ENCODE results near the gene CAPN1. TPM values are rescaled to one million over a fixed set of nuclear protein-coding genes. Genes with fewer than 3 reads are reported as not detected.
A peak's percentile ranks its signal among the peaks of the same experiment; 100 is the strongest.

The CAPN1 gene
- 100 to 1,000 TPM; 164 to 174 TPM for total RNA-seq

DNA sequence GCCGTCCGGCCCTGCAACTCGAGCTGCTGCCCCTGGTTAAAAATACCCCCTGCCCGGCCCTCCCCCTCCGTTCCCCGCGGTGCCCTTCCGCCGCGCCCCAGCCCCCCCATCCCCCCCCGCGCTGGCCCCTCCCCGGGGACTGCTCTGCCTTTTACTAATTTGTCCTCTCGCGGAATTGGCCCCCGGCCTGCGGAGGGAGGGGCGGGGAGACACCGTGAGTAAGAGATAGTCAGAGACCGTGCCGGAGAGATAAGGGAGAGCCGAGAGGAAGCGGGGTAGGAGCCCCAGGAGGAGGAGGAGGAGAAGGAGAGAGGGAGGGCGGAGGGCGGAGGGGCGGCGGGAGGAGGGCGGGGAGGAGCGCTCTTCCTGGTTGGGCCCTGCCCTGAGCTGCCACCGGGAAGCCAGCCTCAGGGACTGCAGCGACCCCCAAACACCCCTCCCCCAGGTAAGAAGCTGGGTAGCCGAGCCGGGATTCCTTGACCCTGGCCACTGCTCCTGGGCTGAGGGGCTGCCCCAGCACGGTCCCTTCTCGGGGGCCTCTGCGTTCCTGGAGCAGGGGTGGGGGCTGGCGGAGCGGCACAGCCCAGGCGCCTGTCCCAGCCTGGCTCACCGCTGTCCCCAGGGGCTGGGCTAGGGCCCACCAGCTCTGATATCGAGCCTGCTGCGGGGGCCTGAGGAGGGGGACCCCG, at the start of gene CAPN1:
Gene CAPN1, plus strand, starts transcription at position 360 of the 689 bp plus-strand sequence. CDS start 774 bp downstream, outside the sequence.
- POLR2A ChIA-PET = interaction anchor here (0.8 to 4.5 kb wide), 11 partner anchors 12 to 167 kb away, joined by 3 to 30 read pairs (median 7); partner anchors contain the start of genes ARL2, DPF2, FAU and MRPL49
- Mint-ChIP-seq H3K9me3 (no peaks in the 10 kb centered on the region), H3K36me3 (peaks cover 6% of the 10 kb centered on the region), H3K27me3 (peaks cover 4% of the 10 kb centered on the region), H3K4me1 (peaks cover 17% of the 10 kb centered on the region), H3K27ac (peak within 1 kb of the TSS; percentile 91), H3K4me3 (peak within 1 kb of the TSS; percentile 98)
- DNase-seq = peak; percentile 73
- ATAC-seq (ENCODE audit: low read depth) = peak; percentile 77

DNA sequence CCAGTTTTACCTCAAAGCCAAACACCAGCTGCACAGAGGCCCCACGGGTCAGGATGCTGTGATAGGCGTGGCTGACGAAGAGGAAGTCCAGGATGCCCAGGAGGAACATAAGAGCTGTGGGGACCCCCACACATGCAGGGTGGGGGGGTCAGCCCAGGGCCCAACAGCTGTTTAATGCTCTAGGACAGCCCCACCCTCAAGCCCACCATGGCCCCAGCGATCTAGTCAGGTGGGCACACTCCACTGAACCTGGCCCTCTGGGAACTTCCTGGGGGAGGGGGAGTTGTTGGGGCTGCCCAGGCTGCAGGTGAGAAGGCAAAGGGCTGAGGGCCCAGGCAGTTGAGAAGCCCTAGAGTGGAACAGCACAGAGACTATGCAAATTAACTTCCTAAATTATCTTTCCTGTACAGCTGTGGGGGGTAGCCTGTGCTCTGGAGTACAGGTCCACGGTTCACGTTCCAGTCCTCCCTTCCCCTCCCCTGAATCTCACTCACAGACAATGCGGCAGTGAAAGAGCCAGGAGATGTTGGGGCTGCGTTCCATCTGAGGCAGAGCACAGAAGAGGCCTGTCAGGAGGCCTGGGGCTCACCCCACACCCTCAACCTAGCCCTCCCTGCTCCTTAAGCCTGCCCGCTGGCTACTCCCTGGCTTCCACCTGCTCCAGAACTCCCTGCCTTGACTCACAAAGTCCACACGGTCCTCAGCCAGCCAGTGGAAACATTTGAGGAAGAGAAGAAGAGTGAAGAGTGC, 49.3 kb upstream of the CAPN1 start:
- peaks cover 29% of the 10 kb centered on the region for H3K4me1 Mint-ChIP-seq

DNA sequence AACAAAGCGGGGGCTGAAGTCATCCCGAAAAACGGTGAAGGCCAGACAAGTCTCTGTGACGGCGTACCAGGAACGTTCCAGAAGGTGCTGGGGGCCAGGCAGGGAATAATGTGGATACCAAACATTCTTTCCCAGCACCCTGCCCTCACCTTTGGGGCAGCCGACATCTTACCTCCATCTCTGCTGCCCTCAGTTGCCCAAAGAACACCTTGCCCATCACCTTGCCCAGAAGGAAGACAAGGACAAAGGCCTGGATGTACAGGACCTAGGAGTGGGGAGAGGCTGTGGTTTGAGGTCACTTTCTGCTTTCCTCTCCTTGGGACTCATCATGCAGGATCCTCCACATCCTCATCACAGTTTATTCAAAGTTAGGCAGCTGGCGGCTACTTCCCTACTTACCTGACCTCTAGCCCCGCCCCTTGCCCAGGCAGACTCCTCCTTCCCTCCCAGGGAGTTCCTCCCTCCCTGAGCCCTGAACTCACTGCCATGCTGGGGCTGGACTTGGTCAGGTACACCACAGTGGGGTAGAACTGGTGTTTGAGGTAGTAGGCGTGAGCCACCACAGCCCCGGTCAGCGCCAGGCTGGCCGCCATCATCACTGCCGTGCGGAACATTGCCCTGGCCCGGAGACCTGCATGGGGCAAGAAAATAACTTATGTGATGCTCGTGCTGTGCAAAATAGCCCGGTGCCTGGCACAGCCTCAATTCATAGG, 48.6 kb upstream of the CAPN1 start:
- H3K27me3 Mint-ChIP-seq = no peaks in the 10 kb centered on the region
- H3K36me3 Mint-ChIP-seq = peaks cover 4% of the 10 kb centered on the region
- H3K4me1 Mint-ChIP-seq = peaks cover 29% of the 10 kb centered on the region
- no peaks in the 10 kb centered on the region for H3K9me3 Mint-ChIP-seq
- DNase-seq = peak; percentile 66
- peak overlapping the region; percentile 99 for H3K4me3 Mint-ChIP-seq
- POLR2A ChIA-PET = interaction anchor here (0.6 to 3.8 kb wide), 5 partner anchors 12 to 103 kb away, joined by 3 to 62 read pairs (median 29); partner anchors contain the start of genes CAPN1, FAU, MRPL49 and VPS51
- peak overlapping the region; percentile 100 for H3K27ac Mint-ChIP-seq
- no peak for ATAC-seq (ENCODE audit: low read depth)

More for the DNA sequence above, 49.3 kb upstream of the CAPN1 start:
- POLR2A ChIA-PET = interaction anchor here (1.1 to 3.8 kb wide), 4 partner anchors 10 to 49 kb away, joined by 3 to 62 read pairs (median 30); partner anchors contain the start of genes CAPN1, FAU, MRPL49 and ZNHIT2
- DNase-seq = no peak
- no peaks in the 10 kb centered on the region for H3K9me3 Mint-ChIP-seq
- peak overlapping the region; percentile 45 for H3K27ac Mint-ChIP-seq
- H3K27me3 Mint-ChIP-seq = no peaks in the 10 kb centered on the region
- peak overlapping the region; percentile 99 for H3K4me3 Mint-ChIP-seq
- H3K36me3 Mint-ChIP-seq = peaks cover 4% of the 10 kb centered on the region
- no peak for ATAC-seq (ENCODE audit: low read depth)

DNA sequence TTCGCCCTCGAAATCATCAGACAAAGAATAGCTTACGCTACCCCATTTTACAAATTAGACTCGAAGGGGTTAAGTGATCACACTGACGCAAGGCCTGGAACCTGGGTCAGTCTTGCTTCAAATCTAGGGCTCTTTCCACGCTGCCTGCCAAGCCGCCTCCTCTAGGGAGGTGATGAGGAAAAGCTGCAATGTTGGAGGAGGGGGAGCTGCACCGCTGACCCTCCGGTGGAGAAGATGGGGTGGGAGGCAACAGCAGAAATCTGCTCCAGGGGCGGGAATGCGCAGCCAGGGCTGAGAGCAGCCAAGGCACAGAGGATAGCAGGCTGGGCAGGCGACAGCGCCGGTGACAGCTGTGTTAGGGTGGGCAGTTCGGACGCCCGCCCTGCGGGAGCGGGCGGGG, 48.0 kb upstream of the CAPN1 start:
- Mint-ChIP-seq H3K27me3 (no peaks in the 10 kb centered on the region), H3K4me3 (peak overlapping the region; percentile 99), H3K36me3 (peaks cover 4% of the 10 kb centered on the region), H3K27ac (peak overlapping the region; percentile 100), H3K9me3 (no peaks in the 10 kb centered on the region), H3K4me1 (peaks cover 29% of the 10 kb centered on the region)
- DNase-seq (peak; percentile 55), ATAC-seq (ENCODE audit: low read depth) (no peak)
- POLR2A ChIA-PET = interaction anchor here (0.6 to 3.8 kb wide), 6 partner anchors 12 to 365 kb away, joined by 3 to 62 read pairs (median 16); partner anchors contain the start of genes CAPN1, FAU, MALAT1 and MRPL49

DNA sequence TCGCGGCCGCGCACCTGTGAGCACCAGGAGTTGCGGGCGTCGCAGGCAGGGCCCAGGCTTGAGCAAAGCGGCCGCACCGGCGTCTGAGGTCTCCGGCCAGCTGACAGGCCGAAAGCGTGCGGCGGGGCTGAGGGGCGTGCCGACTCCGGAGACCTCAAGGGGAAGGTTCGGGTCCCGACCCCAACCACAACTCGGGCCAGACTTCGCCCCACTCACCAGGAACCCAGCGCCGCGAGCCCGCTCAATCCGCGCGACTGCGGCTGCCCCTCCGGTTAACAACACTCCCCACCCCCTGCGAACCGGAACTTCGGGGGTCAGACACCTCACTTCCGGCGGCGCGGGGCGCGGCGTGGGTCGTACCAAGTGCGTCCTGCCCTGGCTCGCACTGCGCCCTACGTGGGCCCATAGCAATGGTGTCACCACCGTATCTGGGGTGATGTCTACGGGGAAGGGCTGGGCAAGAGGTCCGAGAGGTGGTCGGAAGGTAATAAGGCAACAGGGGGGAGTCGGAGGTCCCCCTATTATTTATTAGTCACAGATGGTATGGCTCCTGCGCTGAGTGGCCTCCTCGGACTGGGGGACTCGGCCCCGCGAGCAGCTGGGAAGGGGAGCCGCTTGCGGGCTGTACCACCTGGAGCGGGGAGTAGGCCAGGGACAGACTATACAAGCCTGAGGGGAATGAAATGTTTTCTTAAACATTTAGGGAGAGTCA, 47.3 kb upstream of the CAPN1 start, which contains the start of gene SYVN1:
Gene SYVN1, minus strand, starts transcription at position 280 of the 712 bp plus-strand sequence. CDS start 918 bp downstream, outside the sequence.
- H3K9me3 Mint-ChIP-seq = no peaks in the 10 kb centered on the region
- H3K4me3 Mint-ChIP-seq = peak within 1 kb of the TSS; percentile 99
- H3K4me1 Mint-ChIP-seq = peaks cover 29% of the 10 kb centered on the region

DNA sequence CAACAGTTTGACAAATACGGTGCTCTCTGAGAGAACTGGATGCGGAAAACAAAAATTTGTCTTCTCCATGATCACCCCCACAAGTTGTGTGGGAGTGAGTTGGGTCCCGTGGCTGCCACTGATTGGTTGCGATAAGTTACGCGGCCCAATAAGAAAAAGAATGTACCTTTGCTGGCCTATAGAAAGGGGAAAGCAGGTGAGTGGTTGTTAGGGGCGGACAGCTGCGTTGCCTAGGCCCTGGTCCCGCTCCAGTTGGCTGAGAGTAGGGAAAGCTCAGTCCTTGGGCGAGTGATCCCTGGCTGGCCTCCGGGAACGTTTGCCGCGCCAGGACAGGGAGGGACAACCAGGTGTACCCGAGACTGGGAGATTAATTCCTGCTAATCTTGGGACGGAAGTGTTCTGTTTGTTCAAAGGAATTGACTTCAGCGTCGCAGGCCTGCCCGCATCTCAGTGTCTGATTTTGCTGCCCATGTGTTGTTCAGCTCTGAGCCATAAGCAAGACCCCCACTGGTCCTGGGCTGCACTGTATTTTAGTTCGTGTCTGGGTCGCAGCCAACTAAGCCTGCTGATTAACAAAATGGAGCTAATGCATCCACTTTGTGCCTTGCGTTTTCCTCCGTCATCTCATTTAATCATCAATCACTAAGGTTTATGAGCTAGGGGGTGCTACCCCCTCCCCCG, 46.6 kb upstream of the CAPN1 start:
- peak overlapping the region; percentile 100 for H3K27ac Mint-ChIP-seq
- peaks cover 4% of the 10 kb centered on the region for H3K36me3 Mint-ChIP-seq
- no peaks in the 10 kb centered on the region for H3K9me3 Mint-ChIP-seq
- H3K4me3 Mint-ChIP-seq = peak overlapping the region; percentile 99
- H3K27me3 Mint-ChIP-seq = no peaks in the 10 kb centered on the region
- H3K4me1 Mint-ChIP-seq = peaks cover 29% of the 10 kb centered on the region
- ATAC-seq (ENCODE audit: low read depth) (peak; percentile 91), DNase-seq (peak; percentile 76)
- POLR2A ChIA-PET = interaction anchor here (0.6 to 3.8 kb wide), 20 partner anchors 10 to 364 kb away, joined by 3 to 62 read pairs (median 4); partner anchors contain the start of genes ARL2, CAPN1, DPF2 and FAU

More for the DNA sequence above, 47.3 kb upstream of the CAPN1 start, which contains the start of gene SYVN1:
- H3K27ac Mint-ChIP-seq = peak within 1 kb of the TSS; percentile 100
- POLR2A ChIA-PET = interaction anchor here (0.6 to 3.8 kb wide), 20 partner anchors 10 to 364 kb away, joined by 3 to 62 read pairs (median 4); partner anchors contain the start of genes ARL2, CAPN1, DPF2 and FAU
- H3K27me3 Mint-ChIP-seq = no peaks in the 10 kb centered on the region
- ATAC-seq (ENCODE audit: low read depth) = peak; percentile 75
- peak; percentile 93 for DNase-seq
- peaks cover 4% of the 10 kb centered on the region for H3K36me3 Mint-ChIP-seq

DNA sequence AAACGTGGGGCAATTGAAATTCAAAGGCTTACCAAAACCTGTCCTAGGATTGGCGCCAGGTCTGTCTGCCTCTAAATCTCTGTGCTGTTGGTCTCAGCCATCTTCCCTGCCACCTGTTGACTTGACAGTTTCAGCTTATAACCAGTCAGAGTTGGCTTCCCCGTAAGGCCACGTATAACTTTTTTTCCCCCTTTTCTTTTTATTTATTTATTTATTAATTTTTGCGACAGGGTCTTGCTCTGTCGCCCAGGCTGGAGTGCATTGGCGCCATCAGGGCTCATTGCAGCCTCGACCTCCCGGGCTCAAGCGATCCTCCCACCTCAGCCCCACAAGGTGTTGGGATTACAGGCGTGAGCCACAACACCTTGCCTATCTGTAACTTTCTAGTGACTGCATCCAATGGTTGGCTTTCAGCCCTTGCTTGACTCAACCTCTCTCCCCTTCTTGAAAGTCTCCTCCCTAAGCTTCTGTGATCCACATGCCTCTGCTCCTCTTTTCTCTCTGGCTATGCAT, 46.0 kb upstream of the CAPN1 start:
- POLR2A ChIA-PET = interaction anchor here (0.6 to 3.8 kb wide), 20 partner anchors 8 to 363 kb away, joined by 3 to 62 read pairs (median 4); partner anchors contain the start of genes ARL2, CAPN1, DPF2 and FAU
- peaks cover 29% of the 10 kb centered on the region for H3K4me1 Mint-ChIP-seq
- peak overlapping the region; percentile 99 for H3K4me3 Mint-ChIP-seq
- ATAC-seq (ENCODE audit: low read depth) = no peak
- peak overlapping the region; percentile 100 for H3K27ac Mint-ChIP-seq
- H3K27me3 Mint-ChIP-seq = peaks cover 5% of the 10 kb centered on the region
- no peak for DNase-seq
- H3K9me3 Mint-ChIP-seq = no peaks in the 10 kb centered on the region
- peaks cover 4% of the 10 kb centered on the region for H3K36me3 Mint-ChIP-seq

DNA sequence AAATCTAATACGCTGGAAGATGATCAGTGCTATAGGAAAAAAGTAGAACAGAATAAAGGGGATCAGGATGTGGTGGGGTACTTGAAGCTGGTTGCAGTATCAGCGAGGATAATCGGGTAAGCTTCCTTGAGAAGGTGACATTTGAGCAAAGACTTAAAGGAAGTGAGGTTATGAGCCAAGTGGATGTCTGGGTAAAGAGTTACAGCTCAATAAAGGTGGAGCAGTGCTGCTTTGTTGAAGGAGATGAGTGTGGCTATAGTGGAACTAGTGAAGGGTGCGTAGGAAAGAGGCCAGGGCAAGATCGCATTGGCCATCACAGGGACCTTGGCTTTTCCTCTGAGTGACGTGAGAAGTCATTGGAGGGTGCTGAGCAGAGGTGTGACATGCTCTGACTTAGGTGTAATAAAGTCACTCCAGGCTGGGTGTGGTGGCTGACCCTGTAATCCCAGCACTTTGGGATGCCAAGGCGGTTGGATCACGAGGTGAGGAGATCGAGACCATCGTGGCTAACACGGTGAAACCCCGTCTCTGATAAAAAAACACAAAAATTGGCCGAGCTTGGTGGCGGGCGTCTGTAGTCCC, 45.1 kb upstream of the CAPN1 start:
- Mint-ChIP-seq H3K4me3 (peak overlapping the region; percentile 67), H3K27ac (peak overlapping the region; percentile 82), H3K27me3 (peaks cover 10% of the 10 kb centered on the region), H3K4me1 (peaks cover 26% of the 10 kb centered on the region), H3K9me3 (no peaks in the 10 kb centered on the region), H3K36me3 (peaks cover 4% of the 10 kb centered on the region)
- ATAC-seq (ENCODE audit: low read depth) (no peak), DNase-seq (peak; percentile 17)
- POLR2A ChIA-PET = interaction anchor here (0.6 to 3.8 kb wide), 6 partner anchors 7 to 151 kb away, joined by 3 to 62 read pairs (median 7); partner anchors contain the start of genes CAPN1, FAU, MRPL49 and POLA2

DNA sequence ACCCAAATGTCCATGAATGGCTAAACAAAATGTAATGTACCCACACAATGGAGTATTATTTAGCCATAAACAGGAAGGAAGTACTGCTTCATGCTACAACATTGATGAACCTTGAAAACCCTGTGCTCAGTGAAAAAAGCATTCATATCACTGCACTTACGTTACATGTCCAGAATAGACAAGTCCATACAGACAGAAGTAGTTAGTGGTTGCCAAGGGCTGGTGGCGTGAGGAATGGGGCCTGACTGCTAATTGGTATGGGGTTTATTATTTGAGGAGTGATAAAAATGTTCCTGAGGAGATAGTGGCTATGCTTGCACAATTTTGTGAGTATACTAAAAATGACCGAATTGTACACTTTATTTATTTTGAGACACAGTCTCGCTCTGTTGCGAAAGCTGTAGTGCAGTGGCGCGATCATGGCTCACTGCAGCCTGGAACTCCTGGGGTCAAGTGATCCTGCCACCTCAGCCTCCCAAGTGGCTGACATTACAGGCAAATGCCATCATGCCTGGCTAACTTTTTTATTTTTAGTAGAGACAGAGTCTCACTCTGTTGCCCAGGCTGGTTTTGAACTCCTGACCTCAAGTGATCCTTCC, 39.7 kb upstream of the CAPN1 start:
- Mint-ChIP-seq H3K36me3 (no peaks in the 10 kb centered on the region), H3K27me3 (peaks cover 17% of the 10 kb centered on the region), H3K27ac (no peak overlapping the region), H3K4me1 (no peaks in the 10 kb centered on the region), H3K9me3 (no peaks in the 10 kb centered on the region), H3K4me3 (no peak overlapping the region)
- ATAC-seq (ENCODE audit: low read depth) (no peak), DNase-seq (no peak)
- POLR2A ChIA-PET = no interaction called here

DNA sequence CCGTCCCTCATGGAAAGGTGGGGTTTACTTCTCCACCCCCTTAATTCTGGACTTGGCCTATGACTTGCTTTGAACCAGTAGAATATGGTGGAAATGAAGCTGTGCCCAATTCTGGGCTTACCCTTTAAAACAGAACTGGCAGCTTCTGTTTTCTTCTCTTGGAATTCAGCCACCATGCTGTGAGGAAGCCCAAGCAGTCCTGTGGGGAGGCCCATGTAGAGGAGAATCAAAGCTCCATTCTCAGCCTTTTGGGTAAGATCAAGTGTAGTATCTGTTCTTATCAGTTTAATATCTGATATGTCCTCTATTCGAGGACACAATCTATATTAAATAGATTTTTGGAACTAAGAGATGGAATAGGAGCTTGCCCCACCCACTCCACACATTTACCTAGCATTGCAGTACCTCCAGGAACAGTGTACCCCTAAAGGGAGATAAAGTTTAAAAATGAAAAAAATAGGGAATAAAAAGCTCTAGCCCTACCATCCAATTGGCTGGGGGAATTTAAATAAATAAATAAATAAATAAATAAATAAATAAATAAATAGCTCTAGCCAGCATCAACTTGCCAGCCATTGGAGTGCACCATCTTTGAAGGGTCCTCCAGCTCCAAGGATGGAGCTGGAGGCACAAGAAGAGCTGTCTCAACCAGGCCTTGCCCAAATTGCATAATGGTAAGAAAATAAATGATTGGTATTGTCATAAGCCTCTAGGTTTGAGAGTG, 34.2 kb upstream of the CAPN1 start:
- H3K4me1 Mint-ChIP-seq = peaks cover 16% of the 10 kb centered on the region
- ATAC-seq (ENCODE audit: low read depth) (no peak), DNase-seq (no peak)
- H3K9me3 Mint-ChIP-seq = no peaks in the 10 kb centered on the region
- H3K4me3 Mint-ChIP-seq = no peak overlapping the region
- H3K36me3 Mint-ChIP-seq = no peaks in the 10 kb centered on the region
- H3K27me3 Mint-ChIP-seq = peaks cover 5% of the 10 kb centered on the region
- no peak overlapping the region for H3K27ac Mint-ChIP-seq
- POLR2A ChIA-PET = interaction anchor here (1.1 kb wide), 1 partner anchor 13 kb away, joined by 4 read pairs; the partner anchor contains the start of gene SYVN1
